Tibial artery (tissue), 4 donors: ENCODE results near the gene IL1R2.
A peak's percentile ranks its signal among the peaks of the same experiment; 100 is the strongest.

Source experiments
- DNase-seq, 2 donors: peaks; one replicate each; pipeline ENCODE4 v3.0.0-alpha.2; 2019
- H3K27ac ChIP-seq, 2 donors: fragments of 200-600 bp; sonication (generic) in 1 of 2; 1 replicate in 1 of 2; 2 replicates in 1 of 2; pipeline ENCODE4 v1.5.1; 2018 to 2019; ENCODE audit warnings: mild to moderate bottlenecking in 1 of 2
- H3K27me3 ChIP-seq, 2 donors: fragments of 200-600 bp; sonication (generic) in 1 of 2; one replicate each; pipeline versions ENCODE4 v1.5.1 to v1.6.0; 2016 to 2019
- H3K36me3 ChIP-seq, 3 donors: fragments of 200-600 bp; sonication (generic) in 2 of 3; one replicate each; pipeline ENCODE4 v1.5.1; 2016 to 2019; ENCODE audit warnings: mild to moderate bottlenecking in 2 of 3
- H3K4me1 ChIP-seq, 4 donors: fragments of 200-600 bp; sonication (generic) in 2 of 4; 1 replicate in 3 of 4; 2 replicates in 1 of 4; pipeline ENCODE4 v1.5.1; 2016 to 2019
- H3K4me3 ChIP-seq, 2 donors: fragments of 200-600 bp; sonication (generic) in 1 of 2; 1 replicate in 1 of 2; 2 replicates in 1 of 2; pipeline ENCODE4 v1.5.1; 2018 to 2019; ENCODE audit warnings: mild to moderate bottlenecking in 2 of 2
- H3K9me3 ChIP-seq, 3 donors: fragments of 200-600 bp; sonication (generic) in 1 of 3; one replicate each; pipeline ENCODE4 v1.5.1; 2016 to 2019
- CTCF ChIP-seq, 2 experiments: fragments of 200-600 bp in 1 of 2; fragments of 450-650 bp in 1 of 2; IDR thresholded peaks; one replicate each; pipeline ENCODE4 v1.5.1; 2017 to 2019; ENCODE audit warnings: antibody characterized with exemption in 2 of 2, mild to moderate bottlenecking in 1 of 2, moderate library complexity in 1 of 2
- intact Hi-C: fragments of 100-400 bp; cut with DNase I; formaldehyde crosslinking; loops from one replicate; pipeline ENCODE4 v1.15.0; 2023; ENCODE audit warnings: low total_unique reads

IL1R2 gene

GRCh38 chr2:102030855-102031527 is 39.2 kb downstream of the IL1R2 start:
- Histone ChIP-seq H3K4me3 (no peak overlapping the region), H3K4me1 (peaks cover 0 to 54% (median 31%) of the 10 kb centered on the region in 4 donors), H3K9me3 (no peaks in the 10 kb centered on the region), H3K27ac (no peak overlapping the region), H3K27me3 (no peaks in the 10 kb centered on the region), H3K36me3 (no peaks in the 10 kb centered on the region)
- no peak for DNase-seq
- intact Hi-C loops = no loop called here
- no peak for TF ChIP-seq CTCF (IDR thresholded peaks at IDR 0.05)

GRCh38 chr2:102032368-102033030 is 40.7 kb downstream of the IL1R2 start:
- DNase-seq = no peak
- no peaks in the 10 kb centered on the region for H3K27me3 ChIP-seq
- H3K27ac ChIP-seq = peak overlapping the region; percentile 36 to 51
- H3K4me3 ChIP-seq = no peak overlapping the region
- peaks cover 0 to 58% (median 37%) of the 10 kb centered on the region in 4 donors for H3K4me1 ChIP-seq
- TF ChIP-seq CTCF (IDR thresholded peaks at IDR 0.05) = no peak
- intact Hi-C loops = no loop called here
- no peaks in the 10 kb centered on the region for H3K36me3 ChIP-seq
- H3K9me3 ChIP-seq = no peaks in the 10 kb centered on the region

- intact Hi-C loops = no loop called here
- H3K4me1 ChIP-seq = peaks cover 0 to 57% (median 36%) of the 10 kb centered on the region in 4 donors
- H3K36me3 ChIP-seq = no peaks in the 10 kb centered on the region
- peak overlapping the region; percentile 36 to 51 for H3K27ac ChIP-seq
- no peak for TF ChIP-seq CTCF (IDR thresholded peaks at IDR 0.05)
- peak; percentile 67 to 83 for DNase-seq
- no peaks in the 10 kb centered on the region for H3K27me3 ChIP-seq
- no peaks in the 10 kb centered on the region for H3K9me3 ChIP-seq
- no peak overlapping the region for H3K4me3 ChIP-seq
Measured at GRCh38 chr2:102033031-102033749, 41.4 kb downstream of the IL1R2 start.

- Histone ChIP-seq H3K4me3 (no peak overlapping the region), H3K4me1 (peaks cover 0 to 53% (median 36%) of the 10 kb centered on the region in 4 donors), H3K9me3 (no peaks in the 10 kb centered on the region), H3K27ac (peak overlapping the region; percentile 36 to 51), H3K27me3 (no peaks in the 10 kb centered on the region), H3K36me3 (no peaks in the 10 kb centered on the region)
- no peak for DNase-seq
- TF ChIP-seq CTCF (IDR thresholded peaks at IDR 0.05) = no peak
- intact Hi-C loops = no loop called here
Measured at GRCh38 chr2:102033750-102034682, 42.3 kb downstream of the IL1R2 start.
